Gastroesophageal sphincter (tissue), 3 donors: ENCODE measurements around the gene KCNMA1.

Experiments
- CTCF ChIP-seq, 4 experiments: fragments of 200-600 bp in 2 of 4; fragments of 450-650 bp in 2 of 4; sonication (generic) in 1 of 4; IDR thresholded peaks; one replicate each; pipeline ENCODE4 v1.5.1; 2017 to 2019; ENCODE audit warnings: antibody characterized with exemption in 4 of 4, mild to moderate bottlenecking in 2 of 4, moderate library complexity in 2 of 4
- EP300 ChIP-seq: sonication (generic); formaldehyde crosslinking; IDR thresholded peaks from one replicate; pipeline ENCODE4 v1.6.1; 2017; ENCODE audit warnings: antibody characterized with exemption, mild to moderate bottlenecking
- POLR2AphosphoS5 ChIP-seq: sonication (generic); formaldehyde crosslinking; IDR thresholded peaks from one replicate; pipeline ENCODE4 v1.6.1; 2017; ENCODE audit warnings: antibody characterized with exemption

DNA sequence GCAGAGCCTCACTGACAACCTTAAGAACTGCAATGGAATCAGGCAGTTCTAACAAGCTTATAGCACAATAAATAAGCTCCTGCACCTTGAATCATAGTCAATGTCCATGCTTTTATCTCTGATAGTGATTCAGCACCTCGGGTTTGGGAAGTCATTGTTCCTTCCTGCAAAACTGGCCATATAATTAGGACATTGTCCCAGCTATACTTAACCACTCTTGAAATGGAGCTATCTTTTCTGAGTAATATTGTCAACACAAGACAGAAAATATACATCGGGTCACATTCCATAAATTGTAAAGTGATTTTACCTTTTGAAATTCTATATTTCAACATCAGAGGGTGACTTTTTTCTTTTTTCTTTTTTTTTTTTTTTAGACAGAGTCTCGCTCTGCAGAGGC, 682.8 kb downstream of the KCNMA1 start:
- TF ChIP-seq CTCF (IDR thresholded peaks at IDR 0.05) (no peak), POLR2AphosphoS5 (no peak), EP300 (no peak)
